HCT116 (cell line): Measurements from ENCODE around the gene AGFG2. TPM values are rescaled to one million over a fixed set of nuclear protein-coding genes. Genes with fewer than 3 reads are reported as not detected.

ENCODE experiments used
- ATAC-seq: fragments of 200-7000 bp; cut with Tn5 transposase; 2 replicates; pipeline ENCODE4 v1.9.1; 2020; ENCODE audit warnings: mild to moderate bottlenecking, moderate library complexity
- BruUV-seq: library from RNA; stranded (reverse); fragments of 400-500 nt; replicated peaks from 2 replicates; lab custom pipeline; 2021; lab: Mats Ljungman, UMichigan
- CTCF ChIA-PET: fragments of 300-600 bp; sonication (Branson Sonifier 250); formaldehyde crosslinking; loops from one replicate; lab custom pipeline; 2021; ENCODE audit warnings: antibody characterized with exemption; lab: Charles Lee
- POLR2A ChIA-PET: fragments of 300-600, 350-600 bp; sonication (Branson Sonifier 250); formaldehyde crosslinking; loops from one replicate; lab custom pipeline; 2021; ENCODE audit warnings: antibody characterized with exemption; lab: Charles Lee
- RAD21 ChIA-PET, 2 experiments: fragments of 300-600 bp; sonication (Branson Sonifier 250); formaldehyde crosslinking; loops; one replicate each; lab custom pipeline; 2023; ENCODE audit warnings: low total read pairs in 2 of 2; ENCODE audit not compliant: uncharacterized antibody in 2 of 2, unreplicated experiment in 2 of 2, low non-redundant PET in 1 of 2; lab: Charles Lee
- DNase-seq: peaks from one replicate; pipeline ENCODE4 v3.0.0-alpha.2; 2010; ENCODE audit warnings: low read depth, low spot score
- H2AFZ ChIP-seq: fragments of 200-600 bp; shearing (Covaris generic), sonication (generic); 2 replicates; pipeline ENCODE4 v1.6.1; 2017; ENCODE audit warnings: low read depth, mixed run types, mixed read lengths, antibody characterized with exemption, low read length; ENCODE audit not compliant: poor library complexity, severe bottlenecking
- H3K27ac ChIP-seq: 2 replicates; pipeline ENCODE4 v1.5.1; 2012; ENCODE audit warnings: low read depth, low read length
- H3K27me3 ChIP-seq: fragments of 200-600 bp; sonication (generic); 2 replicates; pipeline ENCODE4 v1.6.1; 2016; ENCODE audit warnings: mixed run types, low read length, mixed read lengths; ENCODE audit not compliant: insufficient read depth
- H3K36me3 ChIP-seq, 2 experiments: fragments of 200-500 bp in 1 of 2; fragments of 200-600 bp in 1 of 2; sonication (Bioruptor generic) in 1 of 2; sonication (generic) in 1 of 2; 2 replicates each; pipeline versions ENCODE4 v1.5.1 to v1.6.1; 2014 to 2016; ENCODE audit warnings: low read length in 2 of 2, inconsistent platforms in 1 of 2, mixed read lengths in 1 of 2, mixed run types in 1 of 2; ENCODE audit not compliant: insufficient read depth in 2 of 2, control insufficient read depth in 1 of 2
- H3K4me1 ChIP-seq, 2 experiments: fragments of 200-600 bp in 1 of 2; sonication (generic) in 1 of 2; 2 replicates each; pipeline versions ENCODE4 v1.5.1 to v1.6.1; 2012 to 2017; ENCODE audit warnings: low read length in 2 of 2, inconsistent platforms in 1 of 2, mild to moderate bottlenecking in 1 of 2, mixed read lengths in 1 of 2, mixed run types in 1 of 2, moderate library complexity in 1 of 2; ENCODE audit not compliant: insufficient read depth in 2 of 2, control insufficient read depth in 1 of 2
- H3K4me2 ChIP-seq: fragments of 200-600 bp; sonication (generic); 2 replicates; pipeline ENCODE4 v1.6.1; 2017; ENCODE audit warnings: mixed run types, low read length, mixed read lengths
- H3K4me3 ChIP-seq, 2 experiments: fragments of 200-600 bp in 1 of 2; sonication (generic) in 1 of 2; replicated peaks in 1 of 2; 2 replicates each; pipeline ENCODE4 v1.5.1; 2011 to 2016; ENCODE audit warnings: low read length in 2 of 2, control low read depth in 1 of 2, low read depth in 1 of 2, mild to moderate bottlenecking in 1 of 2, mixed read lengths in 1 of 2, mixed run types in 1 of 2
- H3K79me2 ChIP-seq: fragments of 200-600 bp; sonication (generic); 2 replicates; pipeline ENCODE4 v1.6.1; 2017; ENCODE audit warnings: mild to moderate bottlenecking, mixed run types, low read length, moderate library complexity, mixed read lengths; ENCODE audit not compliant: insufficient read depth
- H3K9ac ChIP-seq: fragments of 200-600 bp; sonication (generic); 2 replicates; pipeline ENCODE4 v1.6.1; 2016; ENCODE audit warnings: low read length, mixed read lengths
- H3K9me2 ChIP-seq: fragments of 200-600 bp; sonication (generic), shearing (Covaris generic); 2 replicates; pipeline ENCODE4 v1.6.1; 2017; ENCODE audit warnings: mixed run types, mild to moderate bottlenecking, moderate library complexity; ENCODE audit not compliant: insufficient read depth
- H3K9me3 ChIP-seq, 2 experiments: fragments of 200-500 bp in 1 of 2; fragments of 200-600 bp in 1 of 2; sonication (Bioruptor generic) in 1 of 2; sonication (generic) in 1 of 2; 2 replicates each; pipeline ENCODE4 v1.6.1; 2014 to 2017; ENCODE audit warnings: low read length in 2 of 2, mixed read lengths in 2 of 2, inconsistent platforms in 1 of 2, low read depth in 1 of 2, mild to moderate bottlenecking in 1 of 2, mixed run types in 1 of 2, moderate library complexity in 1 of 2; ENCODE audit not compliant: control insufficient read depth in 1 of 2, insufficient read depth in 1 of 2
- H4K20me1 ChIP-seq: fragments of 200-600 bp; sonication (generic), shearing (Covaris generic); 2 replicates; pipeline ENCODE4 v1.6.1; 2017; ENCODE audit warnings: mixed run types, mild to moderate bottlenecking, moderate library complexity; ENCODE audit not compliant: insufficient read depth
- CEBPB ChIP-seq: IDR thresholded peaks from 2 replicates; pipeline ENCODE4 v1.6.1; 2012; ENCODE audit warnings: low read depth
- CTCF ChIP-seq, 3 experiments: fragments of 200-600 bp in 1 of 3; sonication (generic) in 1 of 3; IDR thresholded peaks in 2 of 3; conservative IDR thresholded peaks in 1 of 3; 2 replicates each; pipeline ENCODE4 v1.5.1; 2012 to 2017; ENCODE audit warnings: low read depth in 2 of 3, low read length in 2 of 3, antibody characterized with exemption in 1 of 3, borderline replicate concordance in 1 of 3, control low read depth in 1 of 3, mild to moderate bottlenecking in 1 of 3, mixed read lengths in 1 of 3, mixed run types in 1 of 3, moderate library complexity in 1 of 3; ENCODE audit not compliant: insufficient read depth in 1 of 3
- ELF1 ChIP-seq: IDR thresholded peaks from 2 replicates; pipeline ENCODE4 v1.6.1; 2012; ENCODE audit warnings: low read depth, borderline replicate concordance
- POLR2A ChIP-seq: IDR thresholded peaks from 2 replicates; pipeline ENCODE4 v1.7.0; 2011; ENCODE audit warnings: borderline replicate concordance; ENCODE audit not compliant: insufficient read depth, insufficient read length; ENCODE audit errors: extremely low read depth
- POLR2AphosphoS5 ChIP-seq: IDR thresholded peaks from 2 replicates; pipeline ENCODE4 v1.6.1; 2011; ENCODE audit warnings: mild to moderate bottlenecking, low read depth, low read length, moderate library complexity
- RAD21 ChIP-seq: IDR thresholded peaks from 2 replicates; pipeline ENCODE4 v1.6.1; 2012; ENCODE audit warnings: low read depth, mild to moderate bottlenecking
- SIN3A ChIP-seq: IDR thresholded peaks from 2 replicates; pipeline ENCODE4 v1.6.1; 2012; ENCODE audit warnings: low read depth
- ZNF274 ChIP-seq: fragments of 200-500 bp; sonication (Bioruptor generic); IDR thresholded peaks from 2 replicates; pipeline ENCODE4 v1.6.1; 2014; ENCODE audit warnings: mild to moderate bottlenecking, low read depth, low read length, inconsistent platforms
- intact Hi-C: fragments of 100-400 bp; cut with micrococcal nuclease; formaldehyde crosslinking; loops from 2 replicates; pipeline ENCODE4 v1.10.0; 2022
- total RNA-seq: library from RNA; stranded (reverse); gene quantifications from one replicate; pipeline ENCODE4 v1.2.1, GENCODE V29; 2021; ENCODE audit not compliant: unreplicated experiment
- TF ChIP-seq, protein P1 (sequence below): IDR thresholded peaks from 2 replicates; pipeline ENCODE4 v1.6.1; 2012; ENCODE audit warnings: low read depth
- TF ChIP-seq, protein P2 (sequence below): IDR thresholded peaks from 2 replicates; pipeline ENCODE4 v1.6.1; 2012

AGFG2 gene
- total RNA-seq, 1 experiment from 2014 or later, result 14.0 TPM

DNA sequence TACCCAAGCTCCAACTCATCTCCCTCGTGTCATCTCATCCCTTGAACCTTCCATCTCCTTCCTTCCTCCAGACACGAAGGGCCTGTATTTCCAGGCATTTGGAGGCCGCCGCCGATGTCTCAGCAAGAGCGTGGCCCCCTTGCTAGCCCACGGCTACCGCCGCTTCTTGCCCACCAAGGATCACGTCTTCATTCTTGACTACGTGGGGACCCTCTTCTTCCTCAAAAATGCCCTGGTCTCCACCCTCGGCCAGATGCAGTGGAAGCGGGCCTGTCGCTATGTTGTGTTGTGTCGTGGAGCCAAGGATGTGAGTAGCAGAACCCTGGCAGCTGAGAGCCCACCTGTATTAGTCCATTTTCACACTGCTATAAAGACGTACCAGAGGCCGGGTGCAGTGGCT lies 52.6 kb downstream of the AGFG2 start:
- H3K9me3 ChIP-seq, result no peaks in the 10 kb centered on the region
- peaks cover 0 to 5% of the 10 kb centered on the region in 2 experiments; a peak in 3 of 4 replicates for H3K4me1 ChIP-seq
- intact Hi-C loops, result no loop called here
- ChIA-PET CTCF (no interaction called here), RAD21 (interaction anchor here in 1 of 2 experiments (1.0 kb wide), 1 partner anchor 18 kb away, joined by 3 read pairs; no protein-coding TSS in a partner anchor), POLR2A (no interaction called here)
- no peak for DNase-seq
- H3K36me3 ChIP-seq, result no peaks in the 10 kb centered on the region
- ATAC-seq, result no peak
- H3K4me3 ChIP-seq, result no peak overlapping the region
- H3K27ac ChIP-seq, result no peak overlapping the region
- TF ChIP-seq SIN3A (no peak), CEBPB (no peak)
- TF ChIP-seq, protein P1, sequence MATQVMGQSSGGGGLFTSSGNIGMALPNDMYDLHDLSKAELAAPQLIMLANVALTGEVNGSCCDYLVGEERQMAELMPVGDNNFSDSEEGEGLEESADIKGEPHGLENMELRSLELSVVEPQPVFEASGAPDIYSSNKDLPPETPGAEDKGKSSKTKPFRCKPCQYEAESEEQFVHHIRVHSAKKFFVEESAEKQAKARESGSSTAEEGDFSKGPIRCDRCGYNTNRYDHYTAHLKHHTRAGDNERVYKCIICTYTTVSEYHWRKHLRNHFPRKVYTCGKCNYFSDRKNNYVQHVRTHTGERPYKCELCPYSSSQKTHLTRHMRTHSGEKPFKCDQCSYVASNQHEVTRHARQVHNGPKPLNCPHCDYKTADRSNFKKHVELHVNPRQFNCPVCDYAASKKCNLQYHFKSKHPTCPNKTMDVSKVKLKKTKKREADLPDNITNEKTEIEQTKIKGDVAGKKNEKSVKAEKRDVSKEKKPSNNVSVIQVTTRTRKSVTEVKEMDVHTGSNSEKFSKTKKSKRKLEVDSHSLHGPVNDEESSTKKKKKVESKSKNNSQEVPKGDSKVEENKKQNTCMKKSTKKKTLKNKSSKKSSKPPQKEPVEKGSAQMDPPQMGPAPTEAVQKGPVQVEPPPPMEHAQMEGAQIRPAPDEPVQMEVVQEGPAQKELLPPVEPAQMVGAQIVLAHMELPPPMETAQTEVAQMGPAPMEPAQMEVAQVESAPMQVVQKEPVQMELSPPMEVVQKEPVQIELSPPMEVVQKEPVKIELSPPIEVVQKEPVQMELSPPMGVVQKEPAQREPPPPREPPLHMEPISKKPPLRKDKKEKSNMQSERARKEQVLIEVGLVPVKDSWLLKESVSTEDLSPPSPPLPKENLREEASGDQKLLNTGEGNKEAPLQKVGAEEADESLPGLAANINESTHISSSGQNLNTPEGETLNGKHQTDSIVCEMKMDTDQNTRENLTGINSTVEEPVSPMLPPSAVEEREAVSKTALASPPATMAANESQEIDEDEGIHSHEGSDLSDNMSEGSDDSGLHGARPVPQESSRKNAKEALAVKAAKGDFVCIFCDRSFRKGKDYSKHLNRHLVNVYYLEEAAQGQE, result no peak
- no peaks in the 10 kb centered on the region for H3K27me3 ChIP-seq
- no peak overlapping the region for H3K4me2 ChIP-seq
- no peak overlapping the region for H2AFZ ChIP-seq
- H4K20me1 ChIP-seq, result no peaks in the 10 kb centered on the region
- no peaks in the 10 kb centered on the region for H3K9me2 ChIP-seq
- H3K9ac ChIP-seq, result no peak overlapping the region
- H3K79me2 ChIP-seq, result no peaks in the 10 kb centered on the region
- BruUV-seq, result no TSS peak

DNA sequence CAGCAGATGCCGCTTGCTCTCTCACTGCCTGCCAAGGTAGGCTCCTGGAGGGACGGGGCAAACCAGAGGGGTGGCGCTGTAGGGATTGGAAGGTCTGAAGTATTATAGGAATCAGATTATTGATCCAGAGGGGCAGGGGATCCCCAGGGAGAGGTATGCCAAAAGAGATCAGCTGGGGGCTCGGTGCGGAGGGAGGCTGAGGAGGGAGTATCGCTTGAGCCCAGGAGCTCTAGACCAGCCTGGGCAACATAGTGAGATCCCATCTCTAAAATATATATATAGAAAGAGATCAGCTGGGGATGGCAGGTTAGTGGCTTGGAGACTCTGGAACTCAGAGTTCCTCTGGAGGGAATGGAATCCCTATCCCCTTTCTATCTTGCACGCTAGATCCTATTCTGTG lies 56.2 kb downstream of the AGFG2 start:
- Histone ChIP-seq H3K36me3 (no peaks in the 10 kb centered on the region), H4K20me1 (no peaks in the 10 kb centered on the region), H3K9me2 (no peaks in the 10 kb centered on the region), H3K27me3 (no peaks in the 10 kb centered on the region), H3K9ac (no peak overlapping the region), H3K4me2 (no peak overlapping the region), H3K79me2 (no peaks in the 10 kb centered on the region), H2AFZ (no peak overlapping the region), H3K4me1 (no peaks in the 10 kb centered on the region), H3K9me3 (no peaks in the 10 kb centered on the region), H3K4me3 (no peak overlapping the region), H3K27ac (no peak overlapping the region)
- ChIA-PET RAD21 (no interaction called here), CTCF (no interaction called here), POLR2A (no interaction called here)
- no TSS peak for BruUV-seq
- no peak for DNase-seq
- ATAC-seq, result no peak
- intact Hi-C loops, result no loop called here
- TF ChIP-seq ZNF274 (no peak), POLR2A (no peak), CTCF (IDR thresholded peaks at IDR 0.05 in 2 of 3, conservative IDR thresholded peaks at IDR 0.05 in 1 of 3; ENCODE audit: borderline replicate concordance in 1 of 3, insufficient read depth in 1 of 3, low read depth in 2 of 3, low read length in 2 of 3) (no peak), POLR2AphosphoS5 (no peak), RAD21 (no peak), SIN3A (no peak), ELF1 (no peak)
- TF ChIP-seq, protein P2, sequence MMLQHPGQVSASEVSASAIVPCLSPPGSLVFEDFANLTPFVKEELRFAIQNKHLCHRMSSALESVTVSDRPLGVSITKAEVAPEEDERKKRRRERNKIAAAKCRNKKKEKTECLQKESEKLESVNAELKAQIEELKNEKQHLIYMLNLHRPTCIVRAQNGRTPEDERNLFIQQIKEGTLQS, result no peak
- TF ChIP-seq, protein P1, result no peak
